ENCODE data around the gene SUSD6. TPM values are rescaled to one million over a fixed set of nuclear protein-coding genes. Genes with fewer than 3 reads are reported as not detected.

SUSD6 gene
- total RNA-seq, 2 donors from 2014 or later, result 41.1 to 52.3 TPM

DNA sequence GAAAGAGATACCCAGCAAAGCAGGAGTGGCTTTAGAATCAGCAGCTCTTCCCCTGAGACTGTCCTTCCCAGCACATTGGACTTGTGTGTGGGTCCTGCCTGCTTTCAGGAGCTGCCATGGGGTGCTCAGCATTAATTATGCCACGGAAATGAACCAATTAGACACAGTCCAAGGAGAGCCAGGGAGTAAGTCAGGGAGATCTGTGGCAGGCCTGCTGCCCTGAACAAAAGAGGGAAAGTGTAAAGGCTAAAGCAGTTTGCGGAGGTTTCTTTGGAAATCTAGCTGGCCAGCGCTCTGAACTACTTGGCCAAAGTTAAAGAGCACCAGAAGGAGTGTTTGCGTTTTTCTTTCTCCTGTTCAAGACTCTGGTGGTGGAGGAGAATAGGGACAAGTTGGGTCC lies 89.9 kb downstream of the SUSD6 start:
- H3K4me3 ChIP-seq, result no peak overlapping the region
- no peaks in the 10 kb centered on the region for H3K36me3 ChIP-seq
- no peak for DNase-seq (ENCODE audit: low spot score)
- intact Hi-C loops (cut with DNase I), result no loop called here
- 83% methylated on average over 4 of the region's 4 CpGs for WGBS
- H3K27me3 ChIP-seq (replicated peaks; ENCODE audit: insufficient read depth), result no peaks in the 10 kb centered on the region
- TF ChIP-seq POLR2A (IDR thresholded peaks at IDR 0.05) (no peak), POLR2AphosphoS5 (IDR thresholded peaks at IDR 0.05) (no peak)
- TF ChIP-seq, protein P1, sequence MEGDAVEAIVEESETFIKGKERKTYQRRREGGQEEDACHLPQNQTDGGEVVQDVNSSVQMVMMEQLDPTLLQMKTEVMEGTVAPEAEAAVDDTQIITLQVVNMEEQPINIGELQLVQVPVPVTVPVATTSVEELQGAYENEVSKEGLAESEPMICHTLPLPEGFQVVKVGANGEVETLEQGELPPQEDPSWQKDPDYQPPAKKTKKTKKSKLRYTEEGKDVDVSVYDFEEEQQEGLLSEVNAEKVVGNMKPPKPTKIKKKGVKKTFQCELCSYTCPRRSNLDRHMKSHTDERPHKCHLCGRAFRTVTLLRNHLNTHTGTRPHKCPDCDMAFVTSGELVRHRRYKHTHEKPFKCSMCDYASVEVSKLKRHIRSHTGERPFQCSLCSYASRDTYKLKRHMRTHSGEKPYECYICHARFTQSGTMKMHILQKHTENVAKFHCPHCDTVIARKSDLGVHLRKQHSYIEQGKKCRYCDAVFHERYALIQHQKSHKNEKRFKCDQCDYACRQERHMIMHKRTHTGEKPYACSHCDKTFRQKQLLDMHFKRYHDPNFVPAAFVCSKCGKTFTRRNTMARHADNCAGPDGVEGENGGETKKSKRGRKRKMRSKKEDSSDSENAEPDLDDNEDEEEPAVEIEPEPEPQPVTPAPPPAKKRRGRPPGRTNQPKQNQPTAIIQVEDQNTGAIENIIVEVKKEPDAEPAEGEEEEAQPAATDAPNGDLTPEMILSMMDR (IDR thresholded peaks at IDR 0.05), result no peak
- H3K9me3 ChIP-seq, result no peaks in the 10 kb centered on the region
- peaks cover 10% of the 10 kb centered on the region for H3K4me1 ChIP-seq (replicated peaks)
- H3K27ac ChIP-seq, result no peak overlapping the region

DNA sequence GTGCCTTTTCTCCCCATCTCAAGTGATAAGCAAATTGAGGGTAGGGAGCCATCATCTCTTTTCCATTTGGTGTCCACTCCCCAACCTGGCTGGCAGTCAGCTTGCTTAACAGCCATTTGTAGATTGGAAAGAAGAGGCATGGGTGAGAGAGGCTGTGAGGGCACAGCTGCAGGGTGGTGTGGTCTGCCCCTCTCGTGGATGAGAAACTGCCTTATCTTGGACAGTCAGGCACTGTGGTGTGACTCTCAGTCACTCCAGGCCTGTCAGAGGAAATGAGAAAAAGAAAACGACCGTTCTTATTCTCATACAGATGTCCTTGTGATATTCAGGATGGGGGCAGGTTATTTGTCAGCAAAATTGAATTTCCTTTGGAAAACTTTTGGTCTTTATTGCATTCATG lies 90.5 kb downstream of the SUSD6 start:
- no peak for DNase-seq (ENCODE audit: low spot score)
- no peaks in the 10 kb centered on the region for H3K27me3 ChIP-seq (replicated peaks; ENCODE audit: insufficient read depth)
- peaks cover 4% of the 10 kb centered on the region for H3K4me1 ChIP-seq (replicated peaks)
- WGBS, result 72% methylated on average over 3 of the region's 3 CpGs
- TF ChIP-seq POLR2A (IDR thresholded peaks at IDR 0.05), result no peak
- H3K9me3 ChIP-seq, result no peaks in the 10 kb centered on the region
- H3K36me3 ChIP-seq, result no peaks in the 10 kb centered on the region
- no peak overlapping the region for H3K27ac ChIP-seq
- no peak overlapping the region for H3K4me3 ChIP-seq
- intact Hi-C loops (cut with DNase I), result no loop called here

GRCh38 chr14:69703047-69704039 lies 91.9 kb downstream of the SUSD6 start:
- H3K4me3 ChIP-seq, result no peak overlapping the region
- H3K9me3 ChIP-seq, result no peaks in the 10 kb centered on the region
- H3K36me3 ChIP-seq, result no peaks in the 10 kb centered on the region
- no peak overlapping the region for H3K27ac ChIP-seq
- TF ChIP-seq POLR2AphosphoS5 (IDR thresholded peaks at IDR 0.05) (no peak), POLR2A (IDR thresholded peaks at IDR 0.05) (no peak)
- TF ChIP-seq, protein P1 (IDR thresholded peaks at IDR 0.05), result no peak
- H3K4me1 ChIP-seq (replicated peaks), result peaks cover under 1% of the 10 kb centered on the region
- intact Hi-C loops (cut with DNase I), result no loop called here
- no peak for DNase-seq (ENCODE audit: low spot score)
- H3K27me3 ChIP-seq (replicated peaks; ENCODE audit: insufficient read depth), result no peaks in the 10 kb centered on the region
- WGBS, result 73% methylated on average over 12 of the region's 12 CpGs

GRCh38 chr14:69704319-69704718 lies 92.9 kb downstream of the SUSD6 start:
- no peak for DNase-seq (ENCODE audit: low spot score)
- no peak for TF ChIP-seq POLR2A (IDR thresholded peaks at IDR 0.05)
- TF ChIP-seq, protein P1 (IDR thresholded peaks at IDR 0.05), result no peak
- no peak for TF ChIP-seq POLR2AphosphoS5 (IDR thresholded peaks at IDR 0.05)
- Histone ChIP-seq H3K27me3 (replicated peaks; ENCODE audit: insufficient read depth) (no peaks in the 10 kb centered on the region), H3K27ac (no peak overlapping the region), H3K4me3 (no peak overlapping the region), H3K4me1 (replicated peaks) (no peaks in the 10 kb centered on the region), H3K36me3 (no peaks in the 10 kb centered on the region), H3K9me3 (no peaks in the 10 kb centered on the region)
- 87% methylated on average over 5 of the region's 5 CpGs for WGBS
- intact Hi-C loops (cut with DNase I), result no loop called here

- TF ChIP-seq POLR2A (IDR thresholded peaks at IDR 0.05) (no peak), POLR2AphosphoS5 (IDR thresholded peaks at IDR 0.05) (peak; percentile 19)
- H3K27me3 ChIP-seq (replicated peaks; ENCODE audit: insufficient read depth), result no peaks in the 10 kb centered on the region
- no peaks in the 10 kb centered on the region for H3K9me3 ChIP-seq
- DNase-seq (ENCODE audit: low spot score), result no peak
- H3K4me3 ChIP-seq, result no peak overlapping the region
- no peaks in the 10 kb centered on the region for H3K4me1 ChIP-seq (replicated peaks)
- no peaks in the 10 kb centered on the region for H3K36me3 ChIP-seq
- WGBS, result 21% methylated on average over 2 of the region's 2 CpGs
- intact Hi-C loops (cut with DNase I), result no loop called here
- no peak overlapping the region for H3K27ac ChIP-seq
Measured at GRCh38 chr14:69705706-69706105, 94.3 kb downstream of the SUSD6 start.

Measured in prostate gland (tissue), 2 donors.